HCT116 (cell line): ENCODE data around the gene DTWD2.

Source experiments
- RAD21 ChIP-seq: IDR thresholded peaks from 2 replicates; pipeline ENCODE4 v1.6.1; 2012; ENCODE audit warnings: low read depth, mild to moderate bottlenecking
- SIN3A ChIP-seq: IDR thresholded peaks from 2 replicates; pipeline ENCODE4 v1.6.1; 2012; ENCODE audit warnings: low read depth
- TF ChIP-seq, protein P1 (sequence below), 3 experiments: fragments of 200-600 bp in 1 of 3; sonication (generic) in 1 of 3; IDR thresholded peaks in 2 of 3; conservative IDR thresholded peaks in 1 of 3; 2 replicates each; pipeline ENCODE4 v1.5.1; 2012 to 2017; ENCODE audit warnings: low read depth in 2 of 3, low read length in 2 of 3, antibody characterized with exemption in 1 of 3, borderline replicate concordance in 1 of 3, control low read depth in 1 of 3, mild to moderate bottlenecking in 1 of 3, mixed read lengths in 1 of 3, mixed run types in 1 of 3, moderate library complexity in 1 of 3; ENCODE audit not compliant: insufficient read depth in 1 of 3

DNA sequence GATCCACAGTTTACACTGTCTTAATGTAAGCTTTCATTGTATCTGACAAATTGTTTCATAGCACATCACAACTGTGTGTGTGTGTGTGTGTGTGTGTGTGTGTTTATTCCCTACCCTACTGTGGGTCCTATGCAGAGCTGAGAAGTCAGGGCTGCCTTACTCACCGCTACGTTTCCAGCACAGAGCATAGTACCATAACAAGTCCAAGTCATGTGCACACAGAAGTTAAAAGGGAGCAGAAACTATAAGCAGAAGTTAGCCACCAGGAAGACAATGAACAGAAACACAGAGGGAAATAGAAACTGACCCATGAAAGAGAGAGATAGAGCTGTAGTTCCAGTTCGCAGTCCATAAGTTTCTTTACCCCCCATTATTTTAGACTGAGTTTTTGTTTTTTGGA is 44.3 kb upstream of the DTWD2 start:
- TF ChIP-seq, protein P1, sequence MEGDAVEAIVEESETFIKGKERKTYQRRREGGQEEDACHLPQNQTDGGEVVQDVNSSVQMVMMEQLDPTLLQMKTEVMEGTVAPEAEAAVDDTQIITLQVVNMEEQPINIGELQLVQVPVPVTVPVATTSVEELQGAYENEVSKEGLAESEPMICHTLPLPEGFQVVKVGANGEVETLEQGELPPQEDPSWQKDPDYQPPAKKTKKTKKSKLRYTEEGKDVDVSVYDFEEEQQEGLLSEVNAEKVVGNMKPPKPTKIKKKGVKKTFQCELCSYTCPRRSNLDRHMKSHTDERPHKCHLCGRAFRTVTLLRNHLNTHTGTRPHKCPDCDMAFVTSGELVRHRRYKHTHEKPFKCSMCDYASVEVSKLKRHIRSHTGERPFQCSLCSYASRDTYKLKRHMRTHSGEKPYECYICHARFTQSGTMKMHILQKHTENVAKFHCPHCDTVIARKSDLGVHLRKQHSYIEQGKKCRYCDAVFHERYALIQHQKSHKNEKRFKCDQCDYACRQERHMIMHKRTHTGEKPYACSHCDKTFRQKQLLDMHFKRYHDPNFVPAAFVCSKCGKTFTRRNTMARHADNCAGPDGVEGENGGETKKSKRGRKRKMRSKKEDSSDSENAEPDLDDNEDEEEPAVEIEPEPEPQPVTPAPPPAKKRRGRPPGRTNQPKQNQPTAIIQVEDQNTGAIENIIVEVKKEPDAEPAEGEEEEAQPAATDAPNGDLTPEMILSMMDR (IDR thresholded peaks at IDR 0.05 in 2 of 3, conservative IDR thresholded peaks at IDR 0.05 in 1 of 3; ENCODE audit: borderline replicate concordance in 1 of 3, insufficient read depth in 1 of 3, low read depth in 2 of 3, low read length in 2 of 3): no peak
- TF ChIP-seq SIN3A: no peak
- no peak for TF ChIP-seq RAD21
